ENCODE results near the gene CNKSR3.

DNA sequence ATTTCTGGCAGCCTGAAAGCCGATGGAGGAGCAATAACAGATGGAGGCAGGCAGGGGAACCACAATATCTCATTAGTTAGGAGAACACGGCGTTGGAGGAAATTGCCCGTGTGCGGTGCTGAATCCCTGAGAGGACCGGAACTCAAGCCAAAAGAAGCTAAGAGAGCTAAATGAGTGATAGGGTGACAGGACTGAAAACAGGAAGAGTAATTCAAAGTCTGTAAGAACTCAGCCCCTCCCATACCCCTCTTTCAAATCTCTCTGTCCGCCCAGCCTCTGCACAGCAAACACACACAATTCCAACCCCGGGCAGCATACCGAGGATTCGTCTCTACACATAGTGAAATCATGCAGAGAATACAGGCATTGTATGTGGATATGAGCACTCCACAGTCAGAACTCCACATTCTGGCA is 151.3 kb downstream of the CNKSR3 start:
- TF ChIP-seq, protein P1, sequence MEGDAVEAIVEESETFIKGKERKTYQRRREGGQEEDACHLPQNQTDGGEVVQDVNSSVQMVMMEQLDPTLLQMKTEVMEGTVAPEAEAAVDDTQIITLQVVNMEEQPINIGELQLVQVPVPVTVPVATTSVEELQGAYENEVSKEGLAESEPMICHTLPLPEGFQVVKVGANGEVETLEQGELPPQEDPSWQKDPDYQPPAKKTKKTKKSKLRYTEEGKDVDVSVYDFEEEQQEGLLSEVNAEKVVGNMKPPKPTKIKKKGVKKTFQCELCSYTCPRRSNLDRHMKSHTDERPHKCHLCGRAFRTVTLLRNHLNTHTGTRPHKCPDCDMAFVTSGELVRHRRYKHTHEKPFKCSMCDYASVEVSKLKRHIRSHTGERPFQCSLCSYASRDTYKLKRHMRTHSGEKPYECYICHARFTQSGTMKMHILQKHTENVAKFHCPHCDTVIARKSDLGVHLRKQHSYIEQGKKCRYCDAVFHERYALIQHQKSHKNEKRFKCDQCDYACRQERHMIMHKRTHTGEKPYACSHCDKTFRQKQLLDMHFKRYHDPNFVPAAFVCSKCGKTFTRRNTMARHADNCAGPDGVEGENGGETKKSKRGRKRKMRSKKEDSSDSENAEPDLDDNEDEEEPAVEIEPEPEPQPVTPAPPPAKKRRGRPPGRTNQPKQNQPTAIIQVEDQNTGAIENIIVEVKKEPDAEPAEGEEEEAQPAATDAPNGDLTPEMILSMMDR (IDR thresholded peaks at IDR 0.05): no peak
- no peak for TF ChIP-seq POLR2A (IDR thresholded peaks at IDR 0.05)
